HCT116 (cell line): ENCODE measurements around the gene PAGR1. TPM values are rescaled to one million over a fixed set of nuclear protein-coding genes. Genes with fewer than 3 reads are reported as not detected.
"Not testable (repeated sequence)": the region's sequence is repeated elsewhere in the genome, so short reads cannot be mapped to it uniquely, and the experiment has no call there.

Experiments
- ATAC-seq: fragments of 200-7000 bp; cut with Tn5 transposase; 2 replicates; pipeline ENCODE4 v1.9.1; 2020; ENCODE audit warnings: mild to moderate bottlenecking, moderate library complexity
- BruUV-seq: library from RNA; stranded (reverse); fragments of 400-500 nt; replicated peaks from 2 replicates; lab custom pipeline; 2021; lab: Mats Ljungman, UMichigan
- CTCF ChIA-PET: fragments of 300-600 bp; sonication (Branson Sonifier 250); formaldehyde crosslinking; loops from one replicate; lab custom pipeline; 2021; ENCODE audit warnings: antibody characterized with exemption; lab: Charles Lee
- POLR2A ChIA-PET: fragments of 300-600, 350-600 bp; sonication (Branson Sonifier 250); formaldehyde crosslinking; loops from one replicate; lab custom pipeline; 2021; ENCODE audit warnings: antibody characterized with exemption; lab: Charles Lee
- RAD21 ChIA-PET, 2 experiments: fragments of 300-600 bp; sonication (Branson Sonifier 250); formaldehyde crosslinking; loops; one replicate each; lab custom pipeline; 2023; ENCODE audit warnings: low total read pairs in 2 of 2; ENCODE audit not compliant: uncharacterized antibody in 2 of 2, unreplicated experiment in 2 of 2, low non-redundant PET in 1 of 2; lab: Charles Lee
- DNase-seq: peaks from one replicate; pipeline ENCODE4 v3.0.0-alpha.2; 2010; ENCODE audit warnings: low read depth, low spot score
- H2AFZ ChIP-seq: fragments of 200-600 bp; shearing (Covaris generic), sonication (generic); 2 replicates; pipeline ENCODE4 v1.6.1; 2017; ENCODE audit warnings: low read depth, mixed run types, mixed read lengths, antibody characterized with exemption, low read length; ENCODE audit not compliant: poor library complexity, severe bottlenecking
- H3K27ac ChIP-seq: 2 replicates; pipeline ENCODE4 v1.5.1; 2012; ENCODE audit warnings: low read depth, low read length
- H3K27me3 ChIP-seq: fragments of 200-600 bp; sonication (generic); 2 replicates; pipeline ENCODE4 v1.6.1; 2016; ENCODE audit warnings: mixed run types, low read length, mixed read lengths; ENCODE audit not compliant: insufficient read depth
- H3K36me3 ChIP-seq, 2 experiments: fragments of 200-500 bp in 1 of 2; fragments of 200-600 bp in 1 of 2; sonication (Bioruptor generic) in 1 of 2; sonication (generic) in 1 of 2; 2 replicates each; pipeline versions ENCODE4 v1.5.1 to v1.6.1; 2014 to 2016; ENCODE audit warnings: low read length in 2 of 2, inconsistent platforms in 1 of 2, mixed read lengths in 1 of 2, mixed run types in 1 of 2; ENCODE audit not compliant: insufficient read depth in 2 of 2, control insufficient read depth in 1 of 2
- H3K4me1 ChIP-seq, 2 experiments: fragments of 200-600 bp in 1 of 2; sonication (generic) in 1 of 2; 2 replicates each; pipeline versions ENCODE4 v1.5.1 to v1.6.1; 2012 to 2017; ENCODE audit warnings: low read length in 2 of 2, inconsistent platforms in 1 of 2, mild to moderate bottlenecking in 1 of 2, mixed read lengths in 1 of 2, mixed run types in 1 of 2, moderate library complexity in 1 of 2; ENCODE audit not compliant: insufficient read depth in 2 of 2, control insufficient read depth in 1 of 2
- H3K4me2 ChIP-seq: fragments of 200-600 bp; sonication (generic); 2 replicates; pipeline ENCODE4 v1.6.1; 2017; ENCODE audit warnings: mixed run types, low read length, mixed read lengths
- H3K4me3 ChIP-seq, 2 experiments: fragments of 200-600 bp in 1 of 2; sonication (generic) in 1 of 2; replicated peaks in 1 of 2; 2 replicates each; pipeline ENCODE4 v1.5.1; 2011 to 2016; ENCODE audit warnings: low read length in 2 of 2, control low read depth in 1 of 2, low read depth in 1 of 2, mild to moderate bottlenecking in 1 of 2, mixed read lengths in 1 of 2, mixed run types in 1 of 2
- H3K79me2 ChIP-seq: fragments of 200-600 bp; sonication (generic); 2 replicates; pipeline ENCODE4 v1.6.1; 2017; ENCODE audit warnings: mild to moderate bottlenecking, mixed run types, low read length, moderate library complexity, mixed read lengths; ENCODE audit not compliant: insufficient read depth
- H3K9ac ChIP-seq: fragments of 200-600 bp; sonication (generic); 2 replicates; pipeline ENCODE4 v1.6.1; 2016; ENCODE audit warnings: low read length, mixed read lengths
- H3K9me2 ChIP-seq: fragments of 200-600 bp; sonication (generic), shearing (Covaris generic); 2 replicates; pipeline ENCODE4 v1.6.1; 2017; ENCODE audit warnings: mixed run types, mild to moderate bottlenecking, moderate library complexity; ENCODE audit not compliant: insufficient read depth
- H3K9me3 ChIP-seq, 2 experiments: fragments of 200-500 bp in 1 of 2; fragments of 200-600 bp in 1 of 2; sonication (Bioruptor generic) in 1 of 2; sonication (generic) in 1 of 2; 2 replicates each; pipeline ENCODE4 v1.6.1; 2014 to 2017; ENCODE audit warnings: low read length in 2 of 2, mixed read lengths in 2 of 2, inconsistent platforms in 1 of 2, low read depth in 1 of 2, mild to moderate bottlenecking in 1 of 2, mixed run types in 1 of 2, moderate library complexity in 1 of 2; ENCODE audit not compliant: control insufficient read depth in 1 of 2, insufficient read depth in 1 of 2
- H4K20me1 ChIP-seq: fragments of 200-600 bp; sonication (generic), shearing (Covaris generic); 2 replicates; pipeline ENCODE4 v1.6.1; 2017; ENCODE audit warnings: mixed run types, mild to moderate bottlenecking, moderate library complexity; ENCODE audit not compliant: insufficient read depth
- EGR1 ChIP-seq: IDR thresholded peaks from 2 replicates; pipeline ENCODE4 v1.6.1; 2012; ENCODE audit warnings: low read depth
- EZH2phosphoT487 ChIP-seq: fragments of 200-600 bp; IDR thresholded peaks from 2 replicates; pipeline ENCODE4 v1.6.1; 2018; ENCODE audit warnings: antibody characterized with exemption, borderline replicate concordance
- YY1 ChIP-seq: IDR thresholded peaks from 2 replicates; pipeline ENCODE4 v1.6.1; 2011; ENCODE audit warnings: low read length, low read depth, moderate library complexity, mild to moderate bottlenecking; ENCODE audit not compliant: insufficient replicate concordance; ENCODE audit errors: extremely low read depth
- intact Hi-C: fragments of 100-400 bp; cut with micrococcal nuclease; formaldehyde crosslinking; loops from 2 replicates; pipeline ENCODE4 v1.10.0; 2022
- total RNA-seq: library from RNA; stranded (reverse); gene quantifications from one replicate; pipeline ENCODE4 v1.2.1, GENCODE V29; 2021; ENCODE audit not compliant: unreplicated experiment

Gene PAGR1
- total RNA-seq, 1 experiment from 2014 or later, result 28.9 TPM

DNA sequence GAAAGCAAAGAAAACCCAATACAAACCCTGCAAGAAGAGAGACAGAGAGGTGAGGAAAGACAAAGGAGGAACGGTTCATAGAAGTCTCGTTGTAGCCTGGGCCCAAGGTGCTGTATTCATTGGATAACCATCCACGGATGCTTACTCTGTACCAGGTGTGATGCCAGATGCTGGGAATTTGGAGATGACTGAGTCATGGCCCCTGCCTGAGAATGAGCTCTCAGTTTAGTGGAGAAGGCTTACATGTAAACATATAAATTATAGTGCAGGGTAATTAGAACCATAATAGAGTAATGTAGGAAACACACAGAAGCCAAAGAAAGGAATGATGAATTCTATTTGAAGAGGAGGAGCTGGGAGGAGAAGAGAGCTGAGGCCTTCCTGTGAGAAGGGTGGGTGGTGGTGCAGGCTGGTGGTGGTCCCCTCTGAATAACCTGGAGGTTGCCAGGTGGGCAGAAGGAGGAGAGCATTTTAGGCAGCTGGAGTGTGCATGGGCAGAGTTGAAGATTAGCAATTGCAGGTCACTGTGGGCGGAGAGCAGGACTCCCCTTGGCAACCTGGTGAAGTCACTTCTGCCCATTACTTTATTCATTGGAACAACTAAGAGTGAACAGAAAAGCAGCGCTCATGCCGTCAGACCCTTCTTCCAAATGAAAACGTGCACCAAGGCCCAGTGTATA, 45.6 kb upstream of the PAGR1 start:
- no peaks in the 10 kb centered on the region for H4K20me1 ChIP-seq
- intact Hi-C loops, result no loop called here
- TF ChIP-seq YY1 (no peak), EGR1 (no peak), EZH2phosphoT487 (no peak)
- H3K4me1 ChIP-seq, result peaks cover 7 to 10% of the 10 kb centered on the region in 2 experiments
- ATAC-seq (no peak), DNase-seq (no peak)
- BruUV-seq, result no TSS peak
- no peak overlapping the region for H3K4me2 ChIP-seq
- no peak overlapping the region for H3K27ac ChIP-seq
- ChIA-PET POLR2A (no interaction called here), CTCF (no interaction called here), RAD21 (no interaction called here)
- H3K9ac ChIP-seq, result no peak overlapping the region
- no peak overlapping the region for H2AFZ ChIP-seq
- H3K27me3 ChIP-seq, result no peaks in the 10 kb centered on the region
- H3K36me3 ChIP-seq, result no peaks in the 10 kb centered on the region
- no peaks in the 10 kb centered on the region for H3K9me2 ChIP-seq
- no peaks in the 10 kb centered on the region for H3K79me2 ChIP-seq
- no peaks in the 10 kb centered on the region for H3K9me3 ChIP-seq
- no peak overlapping the region for H3K4me3 ChIP-seq

DNA sequence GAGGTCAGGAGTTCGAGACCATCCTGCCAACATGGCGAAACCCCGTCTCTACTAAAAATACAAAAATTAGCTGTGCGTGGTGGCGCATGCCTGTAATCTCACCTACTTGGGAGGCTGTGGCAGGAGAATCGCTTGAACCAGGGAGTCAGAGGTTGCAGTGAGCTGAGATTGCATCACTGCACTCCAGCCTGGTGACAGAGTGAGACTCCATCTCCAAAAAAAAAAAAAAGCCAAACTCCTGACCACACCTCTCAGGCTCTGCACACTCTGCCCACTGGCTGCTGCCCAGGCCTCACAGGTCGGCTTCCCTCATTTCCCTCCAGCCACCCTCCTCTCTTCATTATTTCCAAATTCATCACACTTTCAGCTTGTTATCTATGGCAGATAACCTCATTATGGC, 43.6 kb upstream of the PAGR1 start:
- H3K4me3 ChIP-seq, H2AFZ ChIP-seq, H3K9ac ChIP-seq, H3K79me2 ChIP-seq, H3K36me3 ChIP-seq, ATAC-seq, H3K9me3 ChIP-seq, H3K9me2 ChIP-seq, H3K27ac ChIP-seq, POLR2A ChIA-PET, BruUV-seq, RAD21 ChIA-PET, H3K4me2 ChIP-seq, H3K4me1 ChIP-seq, intact Hi-C loops, DNase-seq, H4K20me1 ChIP-seq, CTCF ChIA-PET, H3K27me3 ChIP-seq: not testable (repeated sequence)
